KBM-7 (cell line): ENCODE results near the gene KIRREL3.
A peak's percentile ranks its signal among the peaks of the same experiment; 100 is the strongest.

Experiments
- DNase-seq: peaks from one replicate; pipeline ENCODE4 v3.0.0-alpha.2; 2015
- in situ Hi-C: fragments of 300-500 bp; cut with MboI; formaldehyde crosslinking; loops from 2 replicates; pipeline ENCODE4 v1.14.3; 2020; ENCODE audit warnings: low sequenced_read_pairs, low pct_unique_long_range_greater_than_20kb, mixed read lengths

The KIRREL3 gene

DNA sequence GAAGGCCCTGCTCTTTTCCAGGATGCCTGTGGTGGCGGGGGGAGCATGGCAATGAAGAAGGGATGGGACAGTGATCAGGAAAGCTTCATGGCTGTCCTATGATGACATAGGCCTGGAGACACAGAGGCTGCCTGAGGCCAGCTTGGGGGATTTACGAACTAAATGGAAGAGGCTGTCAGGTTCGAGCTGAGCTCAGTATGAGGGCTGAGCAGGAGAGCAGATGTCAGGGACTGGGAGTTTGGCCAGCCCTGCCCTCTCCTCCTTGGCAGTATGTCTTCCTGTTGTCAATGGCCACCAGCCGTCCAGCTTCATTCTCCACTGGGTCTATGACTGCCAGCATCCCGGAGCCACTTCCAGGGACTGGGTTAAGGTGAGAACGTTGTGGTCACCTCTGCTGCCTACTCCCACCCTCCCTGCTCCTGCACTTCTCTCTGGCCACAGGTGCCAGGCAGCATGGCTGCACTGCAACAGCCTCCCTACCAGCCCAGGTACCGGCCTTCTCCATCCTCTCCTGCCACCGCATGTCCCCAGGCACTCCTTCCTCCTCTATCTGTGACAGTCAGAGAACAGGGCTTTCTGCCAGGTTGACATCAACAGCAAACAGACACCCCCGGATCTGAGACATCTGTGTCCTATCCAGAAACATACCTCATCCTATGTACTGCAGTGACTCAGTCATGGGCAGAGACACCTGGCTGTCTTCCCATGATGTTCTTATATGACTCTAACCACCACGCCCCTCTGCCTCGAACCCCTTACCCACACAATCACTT, 75.1 kb downstream of the KIRREL3 start:
- DNase-seq, result no peak
- in situ Hi-C loops, result no loop called here

DNA sequence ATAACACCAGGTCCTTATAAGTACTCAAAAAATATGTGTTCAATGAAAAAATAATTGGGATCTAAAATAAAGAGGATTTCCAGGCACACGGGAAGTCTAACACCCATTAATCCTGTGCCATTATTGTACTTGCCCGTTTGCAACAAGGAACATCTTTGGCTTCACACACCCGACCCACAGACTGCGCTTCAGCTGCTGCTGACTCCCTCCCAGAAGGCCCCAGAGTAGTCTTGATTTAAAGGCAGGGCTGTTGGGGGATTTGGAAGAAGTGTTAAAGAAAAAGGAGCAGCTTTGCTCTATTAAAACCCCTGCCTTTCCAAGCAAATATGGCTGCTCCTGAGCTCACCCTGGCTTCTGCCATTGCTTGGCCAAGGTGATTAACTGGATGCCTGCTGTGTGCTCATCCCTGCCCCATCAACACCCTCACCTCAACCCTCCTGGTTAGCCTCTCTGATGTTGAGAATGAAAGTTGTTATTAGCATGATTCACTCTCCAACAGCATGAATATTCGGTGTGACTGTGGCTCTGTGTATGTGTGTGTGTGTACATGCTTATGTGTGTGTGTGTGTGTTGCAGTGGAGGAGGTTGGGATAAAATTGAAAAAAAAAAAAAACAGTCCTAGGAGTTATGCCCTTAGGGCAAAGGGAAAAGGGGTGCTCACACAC, 76.1 kb downstream of the KIRREL3 start:
- in situ Hi-C loops, result no loop called here
- no peak for DNase-seq

DNA sequence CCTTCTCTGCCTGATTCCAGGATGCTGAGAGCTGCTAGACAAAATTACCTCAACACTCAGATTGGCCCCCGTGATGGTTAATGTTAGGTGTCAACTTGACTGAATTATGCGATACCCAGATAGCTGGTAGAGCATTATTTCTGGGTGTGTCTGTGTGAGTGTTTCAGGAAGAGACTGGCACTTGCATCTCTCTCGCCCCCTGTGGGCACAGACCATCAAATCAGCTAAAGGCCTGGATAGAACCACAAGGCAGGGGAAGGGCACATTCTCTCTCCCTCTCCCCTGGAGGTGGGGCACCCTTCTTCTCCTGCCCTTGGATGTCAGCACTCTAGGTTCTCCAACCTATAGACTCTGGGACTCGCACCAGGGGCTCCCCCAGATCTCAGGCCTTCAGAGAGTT, 79.7 kb downstream of the KIRREL3 start:
- in situ Hi-C loops, result no loop called here

DNA sequence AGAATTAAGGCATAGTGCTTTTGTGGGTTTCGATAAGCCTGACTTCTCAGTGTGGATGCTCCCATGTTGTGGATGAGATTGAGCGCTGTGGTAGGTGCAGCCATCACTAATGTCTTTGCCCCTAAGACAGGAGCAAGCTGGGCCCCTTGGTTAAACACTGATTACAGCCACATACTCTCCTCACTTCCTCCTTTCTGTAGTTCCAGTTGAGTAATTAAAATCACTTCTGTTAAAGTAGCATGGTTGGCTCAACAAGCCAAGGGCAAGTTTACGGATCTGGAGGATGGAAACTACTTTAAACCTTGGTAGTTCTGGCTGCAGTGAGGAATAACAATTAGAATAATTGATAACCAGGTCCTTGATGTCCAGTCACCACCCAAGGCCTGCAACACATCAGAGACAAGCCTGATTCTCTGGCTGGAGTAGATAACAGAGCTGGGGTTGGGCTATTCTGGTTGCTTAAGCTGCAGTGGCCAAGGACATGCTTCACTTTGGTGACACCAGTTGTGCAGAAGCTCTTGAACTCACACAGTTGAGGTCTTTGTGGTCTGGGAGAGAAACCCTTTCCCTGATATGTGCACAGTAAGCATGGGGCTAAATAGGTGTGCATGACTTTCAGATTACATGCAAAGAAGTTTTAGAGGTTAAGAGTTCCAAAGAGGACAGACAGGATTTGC, 81.3 kb downstream of the KIRREL3 start:
- DNase-seq, result no peak
- in situ Hi-C loops, result no loop called here

More for the DNA sequence above, 79.7 kb downstream of the KIRREL3 start:
- DNase-seq, result no peak

DNA sequence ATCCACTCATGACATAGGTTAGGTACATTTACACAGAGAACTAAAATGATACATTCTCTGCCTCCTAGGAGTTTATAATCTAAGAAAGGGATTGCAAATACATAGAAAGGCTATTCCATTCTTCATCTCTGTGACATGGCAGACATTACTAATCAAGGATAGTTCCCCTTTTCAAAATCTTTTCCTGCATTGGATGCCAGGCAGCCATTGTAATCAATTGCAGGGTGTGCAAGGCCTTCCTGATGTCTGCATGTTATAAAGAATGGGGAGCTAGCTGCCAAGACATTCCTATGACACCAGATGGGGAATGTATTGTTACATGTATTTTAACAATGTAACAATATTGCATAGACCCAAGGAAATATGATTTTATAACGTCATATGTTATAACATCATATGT, 82.0 kb downstream of the KIRREL3 start:
- DNase-seq, result no peak
- in situ Hi-C loops, result no loop called here

DNA sequence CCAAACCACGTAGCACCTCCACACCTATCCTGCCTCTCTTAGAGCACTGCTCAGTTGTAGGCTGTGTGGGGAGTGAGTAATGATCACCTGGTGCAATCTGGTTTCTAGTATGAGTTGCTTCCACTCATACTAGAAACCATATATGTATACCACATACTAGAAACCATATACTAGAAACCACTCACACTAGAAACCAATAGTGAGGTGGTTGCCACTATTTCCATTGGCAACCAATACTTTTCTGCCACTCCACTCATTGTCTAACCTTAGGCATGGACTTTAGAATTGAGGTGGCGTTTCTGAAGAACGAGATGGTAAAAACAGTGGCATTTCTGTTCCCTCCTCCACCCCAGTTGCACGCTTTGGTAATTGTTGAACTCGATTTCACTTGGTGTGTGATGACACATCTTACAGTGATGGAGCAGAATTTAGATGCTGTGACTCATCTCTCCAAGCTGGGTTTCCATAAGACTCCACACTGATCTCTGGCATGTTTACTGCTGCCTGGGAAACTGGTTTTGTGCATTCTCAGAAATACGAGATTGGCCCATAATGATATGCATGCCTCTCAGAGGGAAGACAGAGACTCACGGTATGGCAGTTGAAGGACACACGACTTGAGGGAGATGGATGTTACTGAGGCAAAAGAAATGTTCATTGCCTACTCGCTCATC, 82.9 kb downstream of the KIRREL3 start:
- in situ Hi-C loops, result no loop called here
- DNase-seq, result no peak

DNA sequence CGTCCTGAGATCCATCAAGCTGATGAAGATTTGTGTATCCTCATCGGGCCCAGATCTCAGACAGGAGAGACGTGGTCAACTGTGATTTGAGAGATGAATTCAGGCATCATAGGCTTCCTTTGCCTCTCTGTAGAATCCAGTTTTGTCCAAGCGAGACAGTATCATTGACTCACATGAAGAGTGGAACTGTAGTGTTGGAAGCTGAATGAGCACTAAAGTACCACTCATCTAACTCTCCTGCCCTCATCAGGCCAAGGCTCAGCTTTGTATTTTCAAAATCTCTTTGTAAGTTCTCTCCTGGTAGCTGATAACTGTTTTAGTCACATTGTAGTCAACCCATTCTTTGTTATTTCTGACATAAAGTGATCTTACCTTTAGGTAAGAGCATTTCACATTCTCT, 85.1 kb downstream of the KIRREL3 start:
- in situ Hi-C loops, result no loop called here
- DNase-seq, result no peak

DNA sequence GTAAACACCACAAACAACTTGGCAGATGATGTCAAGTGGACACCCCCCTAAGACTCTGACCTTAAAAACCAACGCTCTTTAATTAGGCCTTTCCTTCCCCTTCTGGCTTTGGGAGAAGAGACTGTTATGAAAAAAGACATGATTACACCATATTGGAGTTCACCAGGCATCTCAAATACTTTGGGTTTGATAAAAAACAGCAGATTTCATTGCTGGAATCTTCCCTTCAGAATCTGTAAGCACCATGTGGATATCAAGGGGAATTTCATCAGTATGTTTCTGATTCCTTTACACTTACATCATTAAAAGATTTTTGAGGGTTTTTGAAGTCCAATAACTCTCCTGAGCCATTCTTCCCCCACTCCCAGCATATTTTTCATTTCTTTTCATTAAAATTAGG, 85.6 kb downstream of the KIRREL3 start:
- in situ Hi-C loops, result no loop called here
- DNase-seq, result no peak

DNA sequence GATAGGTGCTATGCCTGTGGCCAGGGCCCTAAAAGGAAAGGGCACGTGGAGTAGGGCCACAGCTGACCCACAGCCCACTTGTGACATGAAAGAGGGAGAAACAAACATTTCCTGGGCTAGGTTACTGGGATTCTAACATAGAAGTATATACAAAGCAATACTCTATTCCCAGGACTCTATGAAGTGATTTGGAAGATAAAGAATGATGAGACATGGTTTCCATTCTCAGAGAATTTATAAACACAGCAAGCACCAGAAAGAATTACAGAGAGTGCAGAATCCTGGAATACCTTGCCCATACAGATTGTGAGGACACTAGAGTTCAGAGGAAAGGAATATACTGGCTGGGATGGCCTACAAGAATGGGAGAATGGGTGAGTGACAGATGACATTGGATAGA, 86.4 kb downstream of the KIRREL3 start:
- DNase-seq, result no peak
- in situ Hi-C loops, result no loop called here

DNA sequence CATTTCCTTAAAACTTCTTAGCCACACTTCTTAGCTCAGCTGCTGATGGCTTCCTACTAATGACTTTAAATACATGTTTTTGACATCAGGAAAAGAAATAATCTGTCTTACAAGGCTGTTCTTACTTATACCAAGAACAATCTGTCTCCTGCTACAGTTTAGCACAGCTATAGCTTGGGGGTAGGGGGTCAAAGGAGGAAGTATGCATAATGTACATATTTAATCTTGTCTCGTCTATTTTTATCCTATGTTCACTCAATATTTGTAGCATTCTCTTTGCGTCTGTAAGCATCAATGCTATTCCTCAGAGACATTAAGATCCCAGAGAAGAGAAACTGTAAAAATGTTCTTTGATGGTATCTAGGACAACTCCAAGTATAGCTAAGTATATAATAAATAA, 96.0 kb downstream of the KIRREL3 start:
- in situ Hi-C loops, result no loop called here
- DNase-seq, result no peak

DNA sequence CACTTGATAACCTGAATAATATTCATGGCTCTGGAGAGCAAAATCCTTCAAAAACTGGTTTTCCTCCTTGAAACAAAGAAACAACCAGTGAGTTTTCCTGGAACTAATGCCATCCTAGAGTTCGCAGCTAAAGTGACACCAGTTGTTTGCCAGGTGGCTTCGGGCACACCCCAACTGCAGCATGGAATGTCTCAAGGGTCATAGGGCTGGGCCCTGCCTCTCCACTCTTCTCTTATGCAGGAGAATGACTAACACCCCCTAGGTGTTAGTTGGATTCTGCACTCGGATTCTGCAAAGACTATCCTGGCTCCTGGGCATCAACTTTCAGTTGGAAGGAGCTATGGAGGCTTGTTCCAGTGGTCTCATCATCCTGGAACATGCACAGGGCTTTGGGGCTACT, 98.8 kb downstream of the KIRREL3 start:
- no peak for DNase-seq
- in situ Hi-C loops, result no loop called here

DNA sequence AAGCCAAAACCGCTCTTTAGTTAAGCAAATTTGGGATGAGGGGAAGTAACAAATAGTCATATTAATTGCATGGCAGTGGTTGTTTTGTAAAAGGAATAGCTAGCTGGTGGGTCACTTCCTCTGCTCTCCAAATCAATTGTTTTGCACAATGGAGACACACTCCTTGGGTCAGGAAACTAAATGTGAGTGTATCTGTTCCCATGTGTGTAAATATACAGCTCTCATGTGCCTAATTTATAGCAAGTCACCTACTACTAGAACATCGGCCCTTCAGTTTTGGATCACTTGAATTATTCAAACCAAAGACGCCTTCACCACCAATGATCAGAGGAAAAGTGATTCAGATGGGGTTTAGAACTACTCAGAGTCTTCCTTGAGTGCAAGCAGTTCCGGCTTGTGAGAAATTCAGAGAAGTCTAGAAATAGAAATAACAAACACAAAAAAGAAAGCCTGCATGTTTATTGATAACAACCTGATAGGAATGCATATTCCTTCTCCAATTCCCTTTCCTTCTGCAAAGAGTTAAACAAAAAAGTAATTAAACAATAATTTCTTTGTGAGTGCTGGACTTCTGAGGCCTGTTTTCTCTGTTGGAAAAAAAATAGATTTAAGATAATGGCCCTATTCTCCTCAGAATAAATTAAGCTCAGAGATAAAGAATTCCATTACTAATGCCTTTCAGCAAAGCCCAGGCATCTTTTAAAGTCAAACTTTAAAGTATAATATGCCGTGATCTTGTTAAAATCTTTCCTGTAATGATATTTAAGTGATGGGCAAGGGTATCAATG, 100.4 kb downstream of the KIRREL3 start:
- in situ Hi-C loops, result no loop called here
- no peak for DNase-seq

DNA sequence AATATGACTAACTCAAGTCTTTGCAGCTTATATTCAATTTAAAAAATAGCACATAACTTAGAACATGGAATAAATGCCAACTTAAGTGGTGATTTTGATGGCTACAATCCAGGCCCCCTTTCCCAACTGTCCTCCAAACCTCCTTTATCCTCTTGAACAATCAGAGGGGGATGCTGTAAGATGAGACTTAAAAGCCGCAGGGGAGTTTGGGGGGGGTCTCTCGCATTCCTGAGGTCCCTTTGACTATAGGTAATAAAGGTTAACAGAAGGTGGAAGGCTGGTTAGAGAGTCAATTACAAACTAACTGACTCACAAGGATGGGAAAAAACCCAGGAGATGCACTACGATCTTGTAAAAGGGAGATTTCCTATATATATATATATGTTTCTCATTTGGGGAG, 101.8 kb downstream of the KIRREL3 start:
- in situ Hi-C loops, result no loop called here
- DNase-seq, result no peak

DNA sequence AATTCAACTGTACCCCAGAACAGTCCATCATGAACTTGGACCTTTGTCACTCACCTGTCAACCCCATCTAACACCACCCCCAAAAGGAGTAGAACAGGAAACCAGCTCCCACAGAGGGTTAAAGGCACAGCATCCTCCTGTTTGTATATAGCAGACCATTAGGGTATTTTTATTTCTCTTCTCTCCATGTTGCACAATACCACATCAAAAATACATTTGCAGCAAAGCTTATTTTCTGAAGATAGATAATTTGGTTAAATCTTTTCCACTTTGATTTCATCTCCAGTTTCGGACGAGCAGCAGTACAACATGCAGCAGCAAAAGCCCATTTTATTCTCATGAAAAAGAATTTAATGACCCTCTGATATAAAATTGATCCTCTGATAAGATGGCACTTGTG, 103.1 kb downstream of the KIRREL3 start:
- DNase-seq, result no peak
- in situ Hi-C loops, result no loop called here

DNA sequence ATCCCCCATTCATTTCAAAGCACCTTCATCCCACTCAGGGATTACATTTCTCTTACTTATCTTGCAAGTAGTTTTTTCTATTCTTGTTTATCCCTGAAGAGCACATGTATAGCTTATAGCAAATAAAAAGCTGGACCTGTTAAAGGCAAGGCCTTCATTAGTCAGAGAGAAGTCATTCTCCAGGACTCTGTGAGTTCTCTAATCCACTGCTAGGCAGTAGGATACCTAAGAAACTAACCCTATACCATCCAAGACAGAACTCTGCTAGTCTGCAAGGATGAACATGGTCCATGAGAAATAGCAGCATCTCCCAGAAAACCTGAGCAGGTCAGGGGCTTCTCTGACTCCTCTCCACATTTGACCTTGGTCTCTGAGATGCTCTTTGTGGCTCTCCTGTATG, 104.5 kb downstream of the KIRREL3 start:
- DNase-seq, result no peak

DNA sequence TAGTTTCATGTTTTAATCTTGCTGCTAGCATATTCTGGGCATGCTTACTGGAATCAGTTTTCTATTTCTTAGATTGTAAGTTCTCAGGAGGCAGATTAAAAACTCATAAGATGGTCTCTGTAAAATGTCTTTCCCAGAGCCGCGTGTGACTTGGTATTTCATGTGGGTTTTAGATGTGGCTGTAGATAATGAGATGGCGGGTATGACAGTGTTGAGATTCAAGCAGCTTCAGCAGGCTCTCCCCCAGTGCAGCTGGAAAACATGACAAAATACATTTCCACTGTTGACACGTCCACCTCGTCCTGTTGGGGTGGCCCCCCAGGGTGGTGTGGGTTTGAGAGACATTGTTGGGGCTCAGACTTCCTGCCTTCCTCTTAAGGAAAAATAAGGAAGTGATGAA, 106.8 kb downstream of the KIRREL3 start:
- DNase-seq, result peak; percentile 5
- in situ Hi-C loops, result no loop called here

More for the DNA sequence above, 104.5 kb downstream of the KIRREL3 start:
- in situ Hi-C loops, result no loop called here

DNA sequence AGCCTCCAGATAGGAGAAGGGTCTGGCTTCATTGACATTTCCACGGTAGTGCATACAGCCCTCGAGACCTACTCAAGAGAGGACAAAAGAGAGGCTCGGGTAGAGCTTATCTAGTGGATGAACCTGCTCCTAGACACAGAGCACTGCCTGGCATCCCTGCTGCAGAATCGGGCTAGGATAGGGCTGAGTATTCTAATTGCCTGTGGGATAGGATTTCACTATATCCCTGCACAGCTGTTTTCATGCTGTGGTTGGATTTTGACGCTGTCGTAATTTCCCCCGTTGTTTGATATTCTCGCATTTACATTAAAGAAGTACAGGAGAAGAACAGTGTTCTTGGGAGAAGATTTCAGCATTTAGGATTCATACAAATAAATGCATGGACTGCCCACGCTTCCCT, 107.8 kb downstream of the KIRREL3 start:
- DNase-seq, result no peak
- in situ Hi-C loops, result no loop called here

DNA sequence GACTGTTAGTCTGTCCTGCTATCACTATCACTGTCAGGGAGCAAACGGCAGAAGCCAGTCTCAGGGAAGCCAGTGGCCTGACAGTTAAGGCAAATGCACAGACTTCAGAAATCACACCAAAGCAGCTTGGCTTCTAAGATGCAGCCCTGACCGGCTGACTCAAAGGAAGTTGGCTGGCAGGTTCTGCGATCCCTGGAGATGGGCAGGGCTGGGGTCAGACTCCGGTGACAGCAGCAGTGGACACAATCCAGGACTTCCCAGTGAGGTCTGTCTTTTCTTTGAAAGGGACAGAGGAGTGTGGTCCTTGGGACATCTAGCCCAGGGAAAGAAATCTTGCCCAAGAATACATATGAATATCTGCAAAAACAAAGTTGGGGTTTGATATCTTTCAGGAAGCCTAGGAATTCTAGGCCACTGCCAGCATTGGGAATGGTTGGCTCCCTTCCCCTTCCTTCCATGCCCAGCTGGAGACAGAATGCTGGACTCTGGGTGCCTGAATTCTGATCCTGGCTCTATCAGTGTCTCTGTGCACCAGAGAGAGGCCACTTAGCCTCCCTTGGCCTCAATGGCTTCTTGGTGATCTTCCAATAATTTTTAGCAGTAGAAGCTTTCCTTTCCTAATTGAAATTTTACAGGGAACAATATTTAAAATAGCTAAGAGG, 108.9 kb downstream of the KIRREL3 start:
- in situ Hi-C loops, result no loop called here
- DNase-seq, result no peak

DNA sequence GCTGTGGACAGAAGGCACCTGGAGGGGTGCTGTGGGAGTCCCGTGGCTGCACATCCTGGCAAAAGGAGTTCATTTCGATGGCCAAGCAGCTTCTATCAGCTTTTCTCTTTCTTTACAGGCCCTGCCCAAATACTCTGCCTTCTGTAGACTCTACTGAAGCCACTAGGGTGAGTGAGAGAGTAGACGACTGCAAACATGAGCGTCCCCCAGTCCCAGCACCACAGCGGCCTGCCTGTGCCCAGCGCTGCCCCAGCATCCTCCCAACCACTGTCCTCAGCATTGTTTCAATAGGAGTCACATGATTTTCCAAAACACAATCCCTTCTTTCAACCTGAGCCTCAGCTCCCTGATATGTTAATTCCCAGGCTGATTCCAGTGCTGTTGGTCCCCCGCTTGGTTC, 110.0 kb downstream of the KIRREL3 start:
- DNase-seq, result no peak
- in situ Hi-C loops, result no loop called here
